Endothelial cell of hepatic sinusoid (primary cell): Measurements from ENCODE around the gene HMGCS2.
"Not testable (repeated sequence)": the region's sequence is repeated elsewhere in the genome, so short reads cannot be mapped to it uniquely, and the experiment has no call there.

ENCODE experiments used
- in situ Hi-C: cut with HindIII; loops from 2 replicates; pipeline ENCODE4 v1.10.0; 2017; ENCODE audit warnings: low sequenced_read_pairs

Gene HMGCS2

DNA sequence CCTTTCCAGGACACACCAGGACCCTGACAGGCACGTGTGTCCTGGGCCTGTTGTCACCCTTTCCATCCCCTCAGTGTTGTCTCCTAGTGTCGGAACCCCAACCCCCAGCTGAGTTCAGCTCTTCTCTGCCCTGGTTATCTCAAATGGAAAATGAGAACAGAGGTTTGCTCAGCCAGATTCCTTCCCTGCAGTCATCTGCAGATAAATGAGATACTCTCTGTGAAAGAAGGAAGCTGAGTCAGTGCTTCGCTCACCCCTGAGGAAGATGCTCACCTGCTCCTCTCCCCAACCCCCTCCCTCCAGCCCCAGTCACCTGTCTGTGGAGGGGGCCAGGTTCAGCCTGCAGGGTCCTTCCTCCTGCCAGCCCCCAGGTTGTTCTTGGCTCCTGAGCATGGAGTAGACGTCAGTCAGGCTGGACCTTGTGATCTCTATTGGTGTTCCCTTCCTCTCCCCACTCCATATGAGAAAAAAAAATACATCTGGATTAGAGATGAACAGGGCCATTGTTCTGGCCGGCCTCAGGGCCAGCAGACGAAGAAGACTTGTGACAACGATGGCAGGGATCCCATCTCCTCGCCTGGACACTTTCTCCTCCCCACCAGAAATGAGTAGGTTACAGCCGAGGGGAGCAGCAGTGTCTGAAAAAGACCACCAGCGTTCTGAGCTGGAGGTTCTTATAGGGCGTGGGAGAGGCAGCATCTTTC lies 36.1 kb downstream of the HMGCS2 start:
- in situ Hi-C loops: no loop called here

DNA sequence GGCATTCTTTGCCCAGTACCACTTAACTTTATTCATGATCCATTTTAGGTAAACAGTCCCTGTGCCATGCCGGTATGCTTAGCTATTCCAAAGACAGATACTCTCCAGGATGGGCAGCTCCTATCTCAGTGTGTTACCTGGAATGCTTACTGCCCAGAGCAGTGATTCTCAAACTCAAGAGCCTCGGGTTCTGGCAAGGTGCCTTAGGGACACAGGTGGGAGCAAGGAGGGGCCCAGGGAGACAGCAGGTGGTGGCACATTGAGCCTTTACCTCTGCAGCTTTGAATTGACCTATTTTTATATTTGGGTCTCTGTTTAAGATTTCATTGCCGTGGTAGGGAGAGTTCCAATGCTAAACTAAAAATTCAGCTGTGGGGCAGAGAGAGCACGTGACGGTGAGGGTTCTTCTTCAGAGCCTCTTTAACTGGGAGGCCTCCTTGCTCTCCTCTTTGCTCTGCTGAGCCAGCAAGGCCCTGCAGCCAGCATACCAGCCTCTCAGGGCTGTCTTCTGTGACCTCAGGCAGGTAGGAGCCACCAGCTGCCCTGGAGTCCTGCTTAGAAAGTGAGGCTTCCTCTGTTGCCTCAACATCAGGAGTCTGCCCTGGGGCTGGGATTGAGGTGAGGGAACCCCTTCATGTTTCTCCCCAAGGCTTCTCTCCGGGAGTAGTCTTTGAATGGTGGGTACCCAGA lies 36.8 kb downstream of the HMGCS2 start:
- in situ Hi-C loops: no loop called here

DNA sequence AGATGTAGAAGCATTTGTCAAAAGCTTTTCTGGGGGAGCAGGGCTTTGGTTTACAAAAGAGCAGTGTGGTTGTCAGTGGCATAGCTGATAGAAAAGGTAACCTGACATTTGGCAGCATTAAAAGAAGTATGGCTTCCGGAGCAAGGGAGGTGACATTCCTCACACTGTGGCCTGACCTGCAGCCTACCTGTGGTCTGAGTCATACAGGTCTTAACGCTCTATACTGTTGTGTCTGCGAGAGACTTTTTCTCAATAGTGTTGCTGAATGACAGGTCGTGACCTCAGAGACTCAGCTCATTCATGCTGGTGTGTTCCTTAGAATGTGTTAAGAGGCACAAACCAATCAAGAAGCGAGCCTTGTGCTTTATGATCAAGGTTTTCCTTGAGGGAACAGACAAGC lies 37.6 kb downstream of the HMGCS2 start:
- in situ Hi-C loops: no loop called here

DNA sequence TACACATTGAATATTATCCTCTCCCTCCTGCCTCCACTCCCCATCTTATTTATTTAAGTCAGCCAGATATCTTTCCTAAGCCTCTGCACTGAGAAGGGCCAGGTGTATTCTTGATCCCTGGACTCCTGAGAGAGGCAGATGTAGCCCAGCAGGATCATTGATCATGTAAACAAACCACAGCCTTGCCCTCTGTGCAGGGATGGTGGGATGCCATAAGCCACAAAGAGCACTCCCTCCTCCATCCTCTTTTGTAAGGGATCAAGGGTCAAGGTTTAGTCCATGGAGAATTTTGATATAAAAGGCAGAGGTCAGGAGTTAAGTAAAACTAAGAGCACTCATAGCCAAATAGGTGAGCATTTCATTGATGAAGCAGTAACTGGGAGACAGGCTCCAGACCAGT lies 39.7 kb downstream of the HMGCS2 start:
- in situ Hi-C loops: no loop called here

DNA sequence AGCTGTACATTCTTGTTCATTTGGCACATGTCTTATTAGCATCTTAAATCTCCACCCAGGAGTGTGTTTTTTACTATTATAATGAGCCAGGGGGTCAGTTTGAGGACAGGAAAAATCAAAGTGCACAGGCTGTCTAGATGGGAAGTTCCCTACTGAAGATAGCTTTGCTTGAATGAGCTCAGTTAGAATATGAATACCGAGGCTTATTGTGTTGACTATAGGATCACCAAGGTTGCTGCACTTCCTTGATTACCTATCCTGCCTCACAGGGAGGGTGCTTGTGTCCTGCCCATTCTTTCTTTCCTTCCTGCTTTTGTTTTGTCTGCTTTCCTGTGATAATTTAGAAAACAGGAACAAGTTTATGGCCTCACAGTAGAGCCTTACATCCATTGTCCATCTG lies 40.7 kb downstream of the HMGCS2 start:
- in situ Hi-C loops: no loop called here

DNA sequence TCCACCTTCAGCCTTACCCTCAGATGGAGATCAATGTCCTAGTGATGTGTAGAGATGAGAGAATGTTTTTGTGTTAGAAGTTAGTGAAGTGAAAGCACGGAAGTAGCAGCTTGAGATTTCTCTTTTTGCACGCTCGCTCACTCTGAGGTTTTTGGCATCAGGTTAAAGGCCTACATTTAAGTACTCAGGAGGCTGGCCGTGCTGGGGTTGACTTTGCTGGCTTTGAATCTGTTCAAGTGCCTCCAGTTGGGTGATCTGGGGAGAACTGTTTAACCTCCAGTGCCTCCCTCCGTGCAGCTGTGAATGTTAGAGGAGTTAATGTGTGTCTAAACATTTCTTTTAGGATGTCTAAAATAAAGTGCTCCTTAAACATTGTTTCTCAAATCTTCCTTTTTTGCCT lies 43.1 kb downstream of the HMGCS2 start:
- in situ Hi-C loops: no loop called here

DNA sequence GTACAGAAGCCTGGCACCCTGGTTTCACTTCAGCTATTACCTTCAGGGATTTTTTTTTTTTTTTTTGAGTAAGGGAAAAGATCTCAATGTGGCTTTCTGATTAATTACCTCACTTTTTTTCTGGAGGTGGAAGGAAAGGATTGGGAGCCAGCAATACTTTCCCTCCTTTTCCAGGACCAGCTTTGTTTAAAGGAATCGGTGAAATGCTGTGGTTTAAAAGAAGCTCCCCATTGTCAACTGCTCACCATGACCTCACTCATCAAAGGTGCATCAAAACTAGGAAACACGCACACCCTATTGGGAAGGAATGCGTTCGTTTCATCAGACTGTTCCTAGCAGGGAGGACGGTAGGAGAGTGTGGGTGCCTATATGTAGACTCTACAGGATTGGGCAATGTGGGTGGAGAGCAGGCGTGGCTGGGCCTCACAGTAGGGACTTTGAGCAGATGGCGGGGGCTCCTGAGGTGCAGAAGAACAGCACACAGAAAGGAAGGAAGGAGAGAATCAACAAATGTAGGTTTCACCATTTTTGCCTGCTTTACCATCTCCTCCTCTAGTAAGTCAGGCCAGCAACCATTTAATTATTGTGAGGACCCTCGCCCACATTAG lies 44.0 kb downstream of the HMGCS2 start:
- in situ Hi-C loops: no loop called here

DNA sequence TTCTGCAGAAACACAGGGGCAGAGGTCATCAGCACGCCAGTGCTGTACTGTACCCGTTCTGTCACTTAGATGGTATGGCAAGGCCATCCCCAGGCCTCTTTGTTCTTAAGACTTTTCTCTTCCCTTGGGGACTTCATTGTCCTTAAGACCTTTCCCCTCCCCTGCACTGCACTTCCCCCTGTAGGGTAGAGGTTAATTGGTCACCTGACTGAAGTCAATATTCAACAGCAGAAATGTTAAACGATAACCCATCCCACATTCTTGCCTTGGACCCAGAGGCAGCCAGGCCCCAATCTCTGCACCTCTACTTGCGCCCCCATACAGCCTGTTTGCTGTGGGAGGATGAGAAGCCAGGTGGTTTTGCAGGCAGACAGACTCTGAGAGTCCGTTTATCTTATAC lies 46.8 kb downstream of the HMGCS2 start:
- in situ Hi-C loops: no loop called here

DNA sequence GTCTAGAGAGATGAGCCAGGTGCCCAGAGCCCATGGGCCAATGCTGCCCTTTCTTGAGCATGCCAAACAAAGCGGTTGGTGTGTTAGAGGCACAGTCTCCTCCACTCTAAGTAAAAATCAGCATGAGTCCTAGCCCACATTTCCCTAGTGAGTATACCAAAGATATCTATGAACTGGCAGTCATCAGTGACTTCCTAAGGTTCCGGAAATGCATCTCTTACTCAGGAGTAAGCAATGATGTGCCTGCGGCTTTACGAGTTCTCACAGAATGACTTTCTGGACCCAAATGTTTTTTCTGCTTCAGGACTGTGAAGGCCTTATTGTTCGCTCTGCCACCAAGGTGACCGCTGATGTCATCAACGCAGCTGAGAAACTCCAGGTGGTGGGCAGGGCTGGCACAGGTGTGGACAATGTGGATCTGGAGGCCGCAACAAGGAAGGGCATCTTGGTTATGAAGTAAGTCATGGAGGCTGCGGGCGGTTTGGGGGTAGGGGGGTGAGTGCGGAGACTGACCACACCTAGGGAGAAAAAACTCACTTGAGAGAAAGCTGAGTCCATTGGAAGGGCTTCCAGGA lies 47.8 kb downstream of the HMGCS2 start:
- in situ Hi-C loops: no loop called here

DNA sequence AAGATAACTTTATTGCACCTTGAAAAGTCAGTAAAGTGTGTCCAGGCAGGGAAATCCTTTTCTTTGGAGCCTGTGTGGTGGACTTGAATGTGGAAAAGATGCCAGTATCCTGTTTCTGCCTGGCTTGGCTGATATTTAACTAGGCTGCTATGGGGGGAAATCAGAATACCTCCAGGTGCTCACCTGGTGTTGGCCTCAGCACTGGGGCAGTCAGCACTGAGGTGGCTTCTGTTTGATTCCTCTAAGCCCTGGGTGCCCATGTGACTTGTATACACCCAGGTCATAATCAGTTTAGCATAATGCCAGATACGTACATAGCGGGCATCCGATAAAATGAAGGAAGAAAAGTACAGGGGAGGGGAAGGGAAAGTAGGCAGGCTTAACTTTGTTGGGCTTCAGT lies 49.7 kb downstream of the HMGCS2 start:
- in situ Hi-C loops: no loop called here

DNA sequence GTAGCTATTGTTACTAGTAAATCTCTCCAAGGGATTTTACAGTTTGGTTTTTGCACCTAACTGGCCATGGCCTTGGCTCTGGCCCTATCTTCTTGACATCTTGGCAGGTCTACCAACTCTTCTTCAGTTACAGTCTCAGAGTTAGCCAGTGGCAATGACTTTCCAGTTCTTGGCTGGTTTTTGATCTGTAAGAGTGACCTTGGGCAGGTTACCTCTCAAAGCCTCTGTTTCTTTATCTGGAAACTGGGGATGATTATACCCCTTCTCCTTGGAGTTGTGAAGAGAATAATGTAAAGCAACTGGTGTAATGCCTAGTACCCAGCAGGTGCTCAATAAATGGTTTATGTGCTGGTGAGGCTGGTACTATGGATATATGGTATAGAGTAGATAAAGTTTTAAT lies 50.3 kb downstream of the HMGCS2 start:
- in situ Hi-C loops: no loop called here

DNA sequence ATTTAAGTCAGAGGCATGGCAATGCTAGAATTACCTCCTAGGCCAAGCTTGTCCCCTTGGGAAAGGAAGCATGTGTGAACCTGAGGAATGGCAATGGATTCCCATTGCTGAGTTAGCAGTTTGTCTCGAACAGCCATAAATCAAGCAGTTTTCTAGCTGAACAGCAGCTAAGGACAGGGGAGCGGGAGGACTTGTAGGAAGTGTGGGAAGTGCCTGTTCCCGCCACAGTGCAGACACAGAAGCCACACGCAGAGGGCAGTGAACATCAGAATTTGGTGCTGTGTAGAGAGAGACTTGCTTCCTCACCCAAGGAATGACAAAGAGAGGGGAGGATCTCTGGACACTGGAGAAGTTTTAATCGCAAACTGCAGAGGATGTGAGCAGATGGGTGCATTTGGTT lies 53.2 kb downstream of the HMGCS2 start:
- in situ Hi-C loops: no loop called here

DNA sequence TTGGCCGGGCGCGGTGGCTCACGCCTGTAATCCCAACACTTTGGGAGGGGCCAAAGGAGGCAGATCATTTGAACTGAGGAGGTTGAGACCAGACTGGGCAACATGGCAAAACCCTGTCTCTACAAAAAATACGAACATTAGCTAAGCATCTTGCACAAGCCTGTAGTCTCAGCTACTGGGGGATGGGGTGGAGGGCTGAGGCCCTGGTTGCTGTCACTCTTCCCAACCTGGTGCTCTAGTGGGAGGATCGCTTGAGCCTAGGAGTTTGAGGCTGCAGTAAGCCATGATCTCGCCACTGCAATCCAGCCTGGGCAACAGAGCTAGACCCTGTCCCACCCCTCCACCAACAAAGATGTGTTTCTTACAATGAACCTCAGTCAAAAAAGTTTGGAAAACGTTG lies 54.1 kb downstream of the HMGCS2 start:
- in situ Hi-C loops: no loop called here

DNA sequence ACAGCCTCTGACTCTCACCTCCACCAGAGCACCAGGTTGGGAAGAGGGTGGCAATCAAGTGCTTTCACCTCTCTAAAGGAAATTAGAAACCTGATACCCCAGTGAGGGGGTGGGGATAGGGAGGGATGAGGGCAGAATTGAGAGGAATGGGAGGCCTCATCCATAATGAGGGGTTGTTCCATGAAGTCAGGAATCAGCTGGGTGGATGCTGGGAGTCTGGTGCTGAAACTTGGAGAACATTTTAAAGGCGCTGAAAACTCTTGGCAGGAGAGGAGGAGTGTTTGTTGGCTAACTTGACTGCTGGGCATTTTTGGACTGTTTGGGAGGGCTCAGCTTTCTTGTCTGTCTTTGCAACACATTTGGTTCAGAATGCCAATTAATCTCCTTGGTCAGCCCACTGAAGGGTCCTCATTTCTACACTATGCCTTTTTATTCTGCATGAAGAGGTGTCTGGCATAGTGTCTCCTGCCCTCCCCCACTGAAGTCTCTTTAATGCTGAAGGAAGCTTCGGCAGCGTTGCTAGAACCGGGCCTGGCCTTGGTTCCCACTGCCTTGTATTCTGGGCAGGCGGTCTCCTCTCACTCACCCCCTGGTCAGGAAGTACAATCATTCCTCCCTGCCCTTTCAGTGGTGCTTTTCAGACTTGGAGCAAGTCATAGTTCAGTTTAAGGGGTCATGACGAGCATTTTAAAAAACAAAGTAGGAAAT lies 54.8 kb downstream of the HMGCS2 start:
- in situ Hi-C loops: no loop called here

DNA sequence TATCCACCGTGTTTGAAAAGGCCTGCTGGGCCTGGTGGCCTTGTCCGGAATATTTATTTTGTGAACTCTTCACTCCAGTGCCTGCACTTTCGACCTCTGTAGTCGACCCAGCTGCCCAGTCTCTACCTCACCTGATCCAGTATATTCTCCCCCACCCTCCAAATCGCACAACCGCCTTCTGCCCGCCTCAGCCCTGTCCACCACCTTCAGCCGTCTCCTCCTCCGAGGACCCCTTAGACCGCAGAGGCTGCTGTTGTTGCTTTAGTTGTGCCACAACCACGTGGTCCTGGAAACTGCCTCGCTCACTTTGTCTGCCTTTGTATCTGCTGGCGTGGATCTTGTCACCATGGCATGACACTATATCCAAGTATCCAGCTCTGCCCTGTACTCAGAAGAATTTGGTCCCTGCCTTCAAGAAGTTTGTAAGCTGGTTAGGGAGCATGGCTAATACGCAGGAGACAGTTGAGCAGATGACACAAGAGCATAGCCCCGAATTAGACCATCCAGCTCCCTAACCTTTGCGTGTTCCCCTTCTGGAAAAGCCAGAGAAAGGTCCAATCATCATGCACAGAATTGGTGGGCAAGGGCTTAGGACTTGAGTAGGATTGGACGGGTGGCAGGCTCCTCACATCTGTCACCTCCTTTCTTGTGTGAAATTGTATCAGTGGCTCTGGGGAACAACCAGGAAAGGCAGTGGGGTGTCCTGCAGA lies 55.5 kb downstream of the HMGCS2 start:
- in situ Hi-C loops: no loop called here

DNA sequence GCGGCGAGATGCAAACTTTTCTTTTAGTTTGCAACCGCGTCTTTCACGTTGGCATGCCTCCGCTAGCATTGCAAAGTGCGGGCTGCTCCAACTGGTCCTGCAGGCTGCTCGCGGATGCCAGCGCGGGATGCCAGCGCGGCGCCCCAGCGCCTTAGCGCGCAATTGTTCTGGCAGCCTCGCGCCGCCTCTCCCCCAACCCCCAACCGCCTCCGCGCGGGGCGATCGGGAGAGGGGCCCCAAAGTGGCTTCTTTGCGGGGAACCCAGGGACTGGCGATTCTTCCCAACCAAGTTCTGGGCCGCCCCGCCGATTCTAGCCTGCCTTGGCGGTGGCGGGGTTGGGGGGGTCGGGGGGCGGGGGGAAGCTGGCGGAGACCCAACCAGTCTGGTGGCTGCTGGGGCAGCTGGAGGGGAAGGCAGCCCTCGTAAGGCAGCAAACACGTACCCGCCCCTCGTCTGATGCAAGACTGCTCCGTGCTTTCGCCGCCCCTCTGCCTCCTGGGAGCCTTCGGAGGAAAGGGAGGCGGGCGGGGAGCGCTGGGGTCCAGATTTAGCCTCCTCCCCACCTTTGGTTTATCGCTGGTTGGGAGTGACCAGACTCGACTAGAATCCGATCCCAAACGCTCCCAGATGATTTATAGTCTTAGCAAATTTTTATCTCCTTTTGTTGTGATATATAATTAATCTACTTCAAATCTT lies 56.2 kb downstream of the HMGCS2 start:
- in situ Hi-C loops: no loop called here

DNA sequence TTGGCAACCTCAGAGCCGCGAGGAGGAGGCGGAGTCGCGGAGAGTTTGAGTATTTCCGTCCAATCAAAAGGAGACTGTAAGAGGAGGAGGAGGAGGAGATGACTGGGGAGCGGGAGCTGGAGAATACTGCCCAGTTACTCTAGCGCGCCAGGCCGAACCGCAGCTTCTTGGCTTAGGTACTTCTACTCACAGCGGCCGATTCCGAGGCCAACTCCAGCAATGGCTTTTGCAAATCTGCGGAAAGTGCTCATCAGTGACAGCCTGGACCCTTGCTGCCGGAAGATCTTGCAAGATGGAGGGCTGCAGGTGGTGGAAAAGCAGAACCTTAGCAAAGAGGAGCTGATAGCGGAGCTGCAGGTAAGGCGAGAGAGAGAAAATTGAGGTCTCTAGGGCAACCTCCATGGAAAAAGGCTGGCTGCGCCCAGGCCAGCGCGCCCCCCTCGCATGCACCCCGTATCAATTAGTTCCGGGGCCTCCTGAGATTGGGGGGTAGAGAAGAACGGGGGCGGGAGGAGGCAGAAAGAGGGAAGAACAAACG lies 56.8 kb downstream of the HMGCS2 start, which contains the start of gene PHGDH:
PHGDH (plus strand) TSS at position 131 of the 538 bp plus-strand sequence; CDS start at position 220, 89 bp downstream.
- in situ Hi-C loops: no loop called here

DNA sequence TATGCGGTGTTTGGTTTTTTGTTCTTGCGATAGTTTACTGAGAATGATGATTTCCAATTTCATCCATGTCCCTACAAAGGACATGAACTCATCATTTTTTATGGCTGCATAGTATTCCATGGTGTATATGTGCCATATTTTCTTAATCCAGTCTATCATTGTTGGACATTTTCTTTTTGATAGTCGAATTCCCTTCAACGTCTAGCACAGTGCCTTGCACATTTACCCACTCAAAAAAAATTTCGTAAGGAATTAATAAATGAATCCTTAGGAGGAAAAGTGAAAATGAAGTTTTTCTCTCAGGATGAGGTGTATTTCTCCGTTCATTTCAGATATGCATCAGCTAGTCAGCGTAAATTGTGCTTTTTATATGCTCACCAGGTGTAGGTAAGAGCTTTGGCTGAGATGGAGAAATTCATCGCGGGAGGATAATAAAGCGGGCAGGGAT lies 57.3 kb downstream of the HMGCS2 start:
- in situ Hi-C loops: not testable (repeated sequence)

DNA sequence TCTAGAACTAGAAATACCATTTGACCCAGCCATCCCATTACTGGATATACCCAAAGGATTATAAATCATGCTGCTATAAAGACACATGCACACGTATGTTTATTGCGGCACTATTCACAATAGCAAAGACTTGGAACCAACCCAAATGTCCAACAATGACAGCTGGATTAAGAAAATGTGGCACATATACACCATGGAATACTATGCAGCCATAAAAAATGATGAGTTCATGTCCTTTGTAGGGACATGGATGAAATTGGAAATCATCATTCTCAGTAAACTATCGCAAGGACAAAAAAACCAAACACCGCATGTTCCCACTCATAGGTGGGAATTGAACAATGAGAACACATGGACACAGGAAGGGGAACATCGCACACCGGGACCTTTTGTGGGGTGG lies 62.1 kb downstream of the HMGCS2 start:
- in situ Hi-C loops: loop anchor here (5.0 kb wide), 1 partner anchor 34 kb away; no protein-coding TSS in a partner anchor
